NCI-H1417 (cell line): ENCODE data around the gene PARVB.

Experiments
- DNase-seq, 3 experiments: peaks; one replicate each; lab custom pipeline; 2025; lab: John Stamatoyannopoulos, UW

Gene PARVB

DNA sequence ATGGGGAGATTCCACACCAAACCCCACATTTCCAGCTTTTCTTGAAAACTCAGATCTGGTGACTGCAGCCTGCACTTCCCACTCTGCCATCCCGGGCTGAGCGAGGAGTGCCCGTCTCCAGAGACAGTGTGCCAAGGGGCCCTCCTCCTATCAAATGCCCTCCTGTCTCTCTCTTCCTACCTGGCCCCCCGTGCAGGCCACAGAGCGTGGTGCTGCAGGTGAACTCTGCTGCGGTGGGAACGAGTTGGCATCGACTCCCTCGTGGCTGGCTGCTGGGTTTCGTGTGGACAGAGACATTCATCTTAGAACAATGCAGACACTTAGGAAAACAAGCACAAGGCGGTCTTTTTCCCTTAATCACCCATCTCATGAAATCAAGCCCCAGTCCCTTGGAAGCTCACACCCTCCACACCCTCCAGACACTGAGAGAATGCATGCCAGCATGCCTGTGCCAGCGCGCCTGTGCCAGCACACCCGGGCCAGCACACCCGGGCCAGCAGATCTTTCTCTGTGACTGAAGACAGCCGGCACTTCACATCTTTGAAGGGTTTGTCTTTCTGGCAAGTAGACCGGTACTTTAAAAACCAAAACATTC lies 65.0 kb downstream of the PARVB start:
- no peak for DNase-seq

DNA sequence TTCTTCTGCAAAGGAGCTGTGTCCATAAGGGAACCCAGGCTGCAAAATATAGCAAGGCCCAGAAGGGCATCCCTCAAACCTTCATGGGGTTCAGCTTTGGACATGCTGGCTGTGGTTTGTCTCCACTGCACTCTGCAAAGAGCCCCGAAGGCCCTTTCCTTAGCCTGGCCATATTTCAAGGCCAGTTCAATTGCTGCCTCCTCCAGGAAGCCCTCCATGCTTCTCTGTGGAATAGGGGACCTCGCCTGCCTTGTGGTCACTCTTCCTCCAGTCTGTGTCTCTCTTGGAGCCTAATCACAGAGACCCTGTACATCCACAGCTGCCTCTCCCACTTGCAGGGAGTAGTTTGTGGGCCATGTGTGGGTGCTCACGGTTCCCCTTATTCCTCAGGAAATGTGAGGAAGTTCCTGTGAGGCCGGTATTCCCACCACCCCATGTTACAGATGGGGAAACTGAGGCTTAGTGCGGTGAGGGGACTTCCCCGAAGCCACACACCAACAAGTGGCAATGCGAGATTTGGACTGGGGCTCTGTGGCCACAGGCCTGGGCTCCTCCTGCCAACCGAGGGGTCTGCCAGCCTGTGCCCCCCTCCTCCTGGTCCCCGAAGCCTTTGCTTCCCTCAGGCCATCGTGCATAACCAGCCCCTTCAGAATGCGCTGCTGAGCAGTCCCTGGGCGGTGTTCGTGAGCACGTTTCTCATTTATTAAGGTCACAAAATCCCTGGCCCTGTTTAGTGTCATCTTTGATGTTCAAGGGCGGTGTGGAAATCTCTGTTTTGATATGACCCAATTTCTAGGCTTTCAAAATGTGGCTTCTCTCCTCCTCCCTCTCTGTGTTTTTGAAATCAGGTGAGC lies 65.8 kb downstream of the PARVB start:
- no peak for DNase-seq

DNA sequence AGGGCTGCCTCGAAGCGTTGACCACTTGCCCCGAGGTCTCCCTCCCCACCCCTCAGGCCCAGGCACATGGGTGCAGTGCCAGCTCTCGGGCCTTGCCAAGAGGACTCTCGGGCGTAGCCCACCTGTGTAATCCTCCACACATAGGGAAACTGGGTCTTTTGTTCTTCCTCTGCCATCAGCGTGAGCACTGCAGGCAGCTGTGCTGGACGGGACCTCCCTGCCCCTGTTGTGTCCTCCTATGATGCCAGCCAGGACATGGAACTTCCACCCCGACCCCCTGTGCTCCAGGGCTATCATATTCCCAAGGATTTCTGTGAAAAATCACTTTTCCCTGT lies 66.4 kb downstream of the PARVB start:
- DNase-seq: no peak

DNA sequence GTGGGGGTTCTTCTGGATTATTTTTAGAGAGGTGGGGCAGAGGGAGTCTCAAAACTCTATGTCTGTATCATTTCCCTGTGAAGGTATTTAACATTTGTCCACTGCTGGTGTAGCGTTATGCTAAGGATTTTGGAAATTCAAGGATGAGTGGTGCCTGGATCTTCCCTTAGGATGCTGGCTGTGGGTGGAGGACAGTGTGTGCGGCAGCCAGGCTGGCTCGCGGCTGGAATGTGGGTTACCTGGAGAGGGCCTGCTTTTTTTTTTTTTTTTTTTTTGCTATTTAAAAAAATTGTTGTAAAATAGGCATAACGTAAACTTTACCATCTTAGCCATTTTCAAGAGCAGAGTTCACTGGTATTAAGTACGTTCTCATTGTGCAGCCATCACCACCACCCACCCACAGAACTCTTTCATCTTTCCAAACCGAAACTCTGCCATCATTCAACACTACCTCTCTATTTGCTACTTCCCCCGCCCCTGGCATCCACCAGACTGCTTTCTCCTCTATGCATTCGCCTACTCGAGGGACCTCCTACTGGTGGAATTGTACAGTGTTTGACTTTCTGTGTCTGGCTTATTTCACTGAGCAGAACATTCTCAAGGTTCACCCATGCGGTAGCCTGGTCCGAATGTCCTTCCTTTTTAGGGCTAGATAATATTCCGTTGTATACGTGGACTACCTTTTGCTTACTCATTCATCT lies 67.1 kb downstream of the PARVB start:
- peak in 1 of 3 experiments; percentile 4 for DNase-seq

DNA sequence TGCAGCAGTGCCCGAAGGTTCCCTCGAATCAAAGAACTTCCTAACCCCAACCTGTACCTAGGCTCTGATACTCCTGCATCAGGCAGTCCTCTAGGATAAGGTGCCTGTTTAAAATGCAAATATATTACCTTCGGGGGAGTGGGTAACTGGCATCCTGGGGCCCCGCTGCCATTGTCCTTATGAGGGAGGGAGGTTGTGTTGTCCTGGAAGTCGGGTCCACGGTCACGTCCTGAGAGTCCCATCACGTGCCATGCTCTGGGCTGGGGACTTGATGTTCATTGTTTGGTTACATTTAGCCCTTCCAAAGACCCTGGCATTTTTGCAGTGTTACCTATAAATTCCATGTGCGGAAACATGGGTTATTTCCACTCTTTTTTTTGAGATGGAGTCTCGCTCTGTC lies 67.6 kb downstream of the PARVB start:
- no peak for DNase-seq

DNA sequence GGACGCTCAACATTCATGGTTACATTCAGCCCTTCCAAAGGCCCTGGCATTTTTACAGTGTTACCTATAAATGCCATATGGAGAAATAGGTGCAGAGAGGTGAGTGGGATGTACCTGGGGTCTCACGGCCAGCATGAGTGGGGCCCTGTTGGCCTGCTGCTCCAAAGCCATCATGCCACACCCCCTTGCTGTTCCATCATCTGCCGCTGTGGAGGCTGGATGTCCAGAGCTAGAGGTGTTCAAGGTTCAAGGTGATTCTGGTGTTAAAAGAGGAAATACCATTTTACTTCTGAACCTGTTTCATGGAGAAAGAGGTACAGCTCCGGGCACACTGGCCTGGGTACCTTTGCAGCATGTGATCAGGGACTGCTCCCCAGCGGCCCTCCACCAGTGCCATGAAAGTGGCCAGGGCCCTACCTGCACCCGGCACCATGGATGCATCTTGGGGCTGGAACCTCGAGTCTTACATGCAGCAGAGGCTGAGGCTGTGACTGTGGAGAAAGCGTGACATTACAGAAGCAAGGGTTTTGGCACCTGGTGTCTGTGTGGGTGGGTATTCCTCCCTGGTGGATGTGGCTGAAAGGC lies 68.6 kb downstream of the PARVB start:
- no peak for DNase-seq

DNA sequence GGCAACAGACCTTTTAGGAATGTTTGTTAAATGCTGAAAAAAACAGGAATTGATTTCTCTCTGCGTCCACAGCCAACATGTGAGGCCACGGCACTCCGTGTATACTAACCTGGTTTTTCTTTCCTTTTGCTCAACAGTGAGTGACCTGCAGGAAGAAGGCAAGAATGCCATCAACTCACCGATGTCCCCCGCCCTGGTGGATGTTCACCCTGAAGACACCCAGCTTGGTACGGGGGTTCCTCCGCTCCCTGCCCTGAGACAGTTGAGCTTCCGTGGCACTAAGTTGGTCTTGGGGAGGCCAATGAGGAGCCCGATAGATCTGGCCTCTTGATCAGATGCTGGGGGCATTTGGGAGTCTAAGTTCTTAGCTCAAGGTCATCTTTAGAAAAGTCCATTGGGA lies 69.7 kb downstream of the PARVB start:
- no peak for DNase-seq

DNA sequence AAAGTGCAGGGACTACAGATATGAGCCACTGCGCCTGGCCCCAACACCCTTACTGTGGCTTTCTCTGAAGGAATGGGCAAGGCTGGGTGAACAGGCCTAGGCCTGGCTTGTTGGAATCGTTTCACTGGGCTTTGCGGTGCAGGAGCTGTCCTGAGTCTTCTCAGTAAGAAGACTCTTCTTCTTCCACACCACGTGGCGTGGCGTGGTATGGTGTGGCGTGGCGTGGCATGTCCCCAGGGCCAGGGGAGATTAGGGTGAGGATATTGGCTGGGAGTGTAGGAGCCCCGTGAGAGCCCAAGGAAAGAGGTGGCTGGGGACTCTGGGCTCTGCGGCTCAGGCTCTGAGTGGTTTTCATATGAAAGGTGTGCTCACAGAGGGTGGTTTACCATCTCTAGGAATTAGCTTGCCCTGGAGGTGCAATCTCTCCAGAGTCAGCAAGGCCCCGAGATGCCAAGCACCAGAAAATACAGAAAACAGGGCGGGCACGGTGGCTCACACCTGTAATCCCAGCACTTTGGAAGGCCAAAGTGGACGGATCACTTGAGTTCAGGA lies 70.7 kb downstream of the PARVB start:
- DNase-seq: no peak

DNA sequence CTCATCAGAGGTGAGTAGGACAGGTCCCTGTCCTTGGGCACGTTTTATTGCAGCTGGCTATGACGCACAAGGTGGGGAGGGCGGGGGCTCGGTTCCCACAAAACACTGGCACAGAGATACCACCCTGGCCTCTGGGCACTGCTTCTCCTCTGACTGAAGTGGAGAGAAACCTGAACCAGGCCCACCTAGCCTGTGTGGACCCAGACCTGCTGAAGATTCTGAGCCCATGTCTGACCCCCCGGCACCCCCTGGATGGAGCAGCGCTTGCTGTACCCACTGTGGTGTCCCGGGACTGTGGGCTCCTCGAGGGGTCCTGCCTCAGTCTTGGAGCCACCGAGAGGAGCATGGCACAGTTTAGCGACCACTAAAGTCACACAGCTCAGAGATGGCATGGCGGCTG lies 72.6 kb downstream of the PARVB start:
- no peak for DNase-seq

DNA sequence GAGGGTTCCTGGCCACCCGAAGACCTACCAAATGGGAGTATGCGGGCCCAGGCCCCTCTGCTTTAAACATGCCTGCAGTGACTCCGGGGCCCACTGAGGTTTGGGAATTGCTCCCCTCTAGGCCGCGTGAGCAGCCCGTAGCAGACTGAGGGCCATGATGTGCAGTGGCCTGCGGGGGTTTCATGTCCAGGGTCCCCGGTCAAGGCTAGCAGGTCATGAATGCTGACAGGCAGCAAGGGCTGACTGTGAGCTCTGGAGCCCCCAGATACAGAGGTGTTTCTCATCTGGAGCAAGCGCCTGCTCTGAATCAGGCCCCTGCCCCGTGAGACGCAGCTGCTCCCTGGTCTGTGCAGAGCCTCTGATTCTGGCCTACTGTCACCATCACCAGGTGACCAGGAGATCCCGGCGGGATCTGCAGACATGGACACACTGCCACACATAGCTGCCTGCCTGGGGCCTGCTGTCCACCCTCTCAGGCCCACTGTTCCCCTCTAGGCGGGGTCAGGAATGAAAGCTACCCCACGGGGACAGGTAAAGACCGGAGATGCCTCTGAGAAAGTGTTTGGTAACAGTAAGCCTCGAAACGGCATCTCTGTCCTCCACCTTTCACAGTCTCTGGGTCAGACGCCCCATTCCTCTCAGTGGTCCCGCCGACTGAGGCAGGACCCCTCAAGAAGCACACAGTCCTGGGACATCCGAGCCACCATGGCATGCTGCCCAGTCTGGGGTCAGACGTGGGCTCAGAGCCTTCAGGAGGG lies 73.3 kb downstream of the PARVB start:
- no peak for DNase-seq

DNA sequence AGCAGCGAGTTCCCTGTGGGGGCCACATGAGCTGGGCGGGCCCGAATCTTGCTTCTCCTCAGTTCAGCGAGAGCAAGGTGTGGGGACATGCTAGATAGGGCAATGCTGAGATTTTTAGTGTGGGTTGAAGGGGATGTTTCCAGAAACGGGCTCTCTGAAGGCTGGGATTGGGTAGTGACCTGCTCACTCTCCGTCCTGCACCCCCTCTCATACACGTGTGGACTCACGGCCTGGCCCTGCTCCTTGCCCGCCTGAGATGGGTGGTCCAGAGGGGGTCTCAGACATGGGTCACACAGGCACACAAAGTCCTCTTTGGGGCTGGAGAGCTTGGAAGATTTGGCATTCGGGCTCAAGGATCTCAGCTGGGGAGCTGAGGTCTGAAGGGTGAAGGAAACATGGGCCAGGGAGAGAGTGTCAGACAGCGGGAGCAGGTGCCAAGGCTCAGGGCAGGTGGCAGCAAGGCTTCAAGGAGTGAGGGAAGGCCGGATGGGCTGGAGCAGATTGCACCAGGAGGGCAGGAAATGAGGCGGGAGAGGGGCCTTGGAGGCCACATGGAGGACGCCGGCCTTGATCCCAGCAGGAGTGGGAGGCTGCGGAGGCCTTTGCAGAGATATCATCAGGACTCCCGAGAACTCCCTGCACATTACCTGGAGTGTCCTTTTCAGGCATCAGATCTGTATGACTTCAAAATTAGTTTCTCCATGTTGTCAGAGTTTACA lies 74.1 kb downstream of the PARVB start:
- no peak for DNase-seq

DNA sequence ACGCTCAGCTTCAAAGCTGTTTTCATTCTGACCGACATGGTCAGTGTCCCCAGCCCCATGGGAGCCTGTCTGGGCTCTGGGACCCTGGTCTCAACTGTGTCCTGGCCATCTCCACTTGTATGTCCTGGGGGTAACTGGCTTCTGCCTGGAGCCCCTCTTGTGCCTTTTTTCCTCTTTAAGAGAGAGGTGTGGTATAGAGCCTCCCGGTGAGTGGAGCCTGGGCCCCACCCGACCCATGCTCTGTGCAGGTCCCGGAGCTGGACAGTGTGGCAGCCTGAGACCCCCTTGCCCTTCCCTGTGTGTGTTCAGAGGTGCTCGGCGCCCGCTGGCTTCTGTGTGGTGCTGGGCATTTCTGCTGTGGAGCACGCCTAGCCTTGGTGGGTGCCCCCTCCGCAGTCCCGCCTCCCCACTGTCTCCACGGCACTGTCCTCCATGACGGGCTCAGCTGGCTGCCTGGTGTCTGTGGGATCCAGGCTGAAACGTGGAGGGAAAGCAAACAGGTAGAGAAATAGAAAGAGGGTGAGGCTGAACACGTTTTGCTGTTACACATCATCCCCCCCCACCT lies 74.9 kb downstream of the PARVB start:
- no peak for DNase-seq

DNA sequence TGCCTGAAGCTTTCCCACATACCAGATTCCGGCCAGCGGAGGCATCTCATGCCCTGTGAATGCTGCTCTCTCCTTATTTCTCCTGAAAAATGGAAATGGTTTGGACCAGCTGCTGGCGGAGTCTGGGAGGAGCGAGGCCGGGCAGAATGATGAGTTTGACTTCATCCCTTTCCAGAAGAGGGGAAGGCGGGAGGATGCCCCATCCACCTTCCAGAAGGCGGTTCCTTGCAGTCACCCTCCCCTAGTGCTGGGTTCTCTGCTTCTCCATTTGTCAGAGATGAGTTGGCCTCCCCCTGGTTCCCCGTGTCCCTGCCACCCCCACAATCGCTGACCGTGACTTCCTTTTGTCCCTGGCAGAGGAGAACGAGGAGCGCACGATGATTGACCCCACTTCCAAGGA lies 75.6 kb downstream of the PARVB start:
- DNase-seq: no peak

DNA sequence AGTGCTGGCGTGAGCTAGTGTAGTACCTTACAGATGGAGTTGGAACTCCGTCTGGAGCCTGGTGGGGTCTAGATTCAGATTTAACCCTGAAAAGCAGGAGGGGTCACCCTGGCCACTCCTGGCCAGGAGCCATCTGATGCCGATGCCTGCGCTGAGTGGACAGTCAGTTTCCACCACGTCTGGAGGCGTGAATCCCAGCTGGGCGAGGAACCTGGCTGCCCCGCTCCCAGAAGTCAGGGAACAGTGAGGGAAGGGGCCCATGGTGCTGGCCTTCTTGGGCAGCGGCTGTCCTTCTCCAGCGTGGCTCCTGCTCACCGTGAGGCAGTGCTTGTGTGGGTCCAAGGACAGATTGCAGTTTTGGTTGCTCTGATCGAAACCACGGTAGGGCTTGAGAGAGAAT lies 76.3 kb downstream of the PARVB start:
- DNase-seq: no peak

DNA sequence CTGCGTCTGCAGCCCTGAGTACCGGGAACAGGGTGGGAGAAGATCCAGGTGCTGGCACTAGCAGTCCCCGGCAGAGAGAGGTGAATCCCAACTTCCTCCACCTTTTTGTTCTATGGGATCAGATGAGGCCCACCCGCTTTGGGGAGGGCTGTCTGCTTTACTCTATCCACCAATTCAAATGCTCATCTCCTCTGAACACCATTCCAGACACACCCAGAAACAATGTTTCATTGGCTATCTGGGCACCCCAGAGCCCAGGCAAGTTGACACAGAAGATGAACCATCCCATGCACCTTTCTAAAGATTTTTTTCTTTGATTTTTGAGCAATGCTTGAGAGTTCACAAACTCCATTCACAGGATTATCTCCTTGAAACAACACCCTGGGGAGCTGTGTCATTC lies 78.0 kb downstream of the PARVB start:
- DNase-seq: no peak

DNA sequence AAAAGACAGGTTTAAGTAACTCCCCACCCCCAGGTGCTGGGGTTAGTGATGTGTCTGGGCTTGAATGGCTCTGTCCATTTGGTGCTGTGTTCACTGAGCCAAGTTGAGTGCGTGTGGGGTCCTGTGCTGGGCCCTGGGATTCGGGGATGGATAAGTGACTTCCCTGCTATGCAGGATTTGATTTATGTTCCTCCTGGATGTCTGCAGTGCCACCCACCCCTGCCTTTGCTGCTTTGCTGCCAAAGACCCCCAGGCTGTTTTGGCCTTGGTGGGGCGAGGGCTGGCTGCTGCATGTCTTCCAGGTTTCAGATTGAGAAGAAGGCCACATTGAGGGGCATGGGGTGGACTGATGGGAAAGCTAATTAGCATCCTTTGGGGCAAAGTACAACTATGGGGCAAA lies 78.8 kb downstream of the PARVB start:
- DNase-seq: no peak

DNA sequence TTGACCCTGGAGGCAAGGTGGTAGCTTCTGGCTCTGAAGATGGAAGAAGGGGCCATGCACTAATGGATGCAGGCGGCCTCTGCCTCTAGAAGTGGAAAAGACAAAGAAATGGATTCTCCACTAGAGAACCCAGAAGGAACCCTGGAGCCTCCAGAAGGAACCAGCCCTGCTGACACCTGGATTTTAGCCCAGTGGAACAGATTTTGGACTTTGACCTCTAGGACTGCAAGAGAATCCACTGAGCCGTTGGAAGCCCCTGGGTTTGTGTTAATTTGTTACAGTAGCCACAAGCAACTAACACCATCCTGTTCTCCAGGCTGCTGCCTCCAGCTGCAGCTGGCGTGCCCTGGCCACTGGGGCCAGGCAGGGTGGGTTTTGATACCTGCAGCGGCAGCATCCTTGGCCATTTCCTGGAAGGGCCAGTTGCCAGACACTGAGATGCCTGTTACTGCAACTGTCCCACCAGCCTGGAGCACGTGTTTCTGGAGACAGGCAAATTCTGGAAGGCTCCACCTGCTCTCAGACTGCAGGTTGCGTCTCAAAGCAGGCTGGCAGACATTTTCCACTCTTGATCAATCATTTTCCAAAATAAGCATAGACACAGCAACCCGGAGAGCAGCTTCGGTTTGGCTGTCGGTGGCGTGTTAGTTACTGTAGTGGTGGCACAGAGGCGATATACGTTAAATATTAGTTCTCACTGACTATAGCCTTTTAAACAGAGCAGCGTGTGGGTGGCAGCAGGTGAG lies 79.8 kb downstream of the PARVB start:
- no peak for DNase-seq

DNA sequence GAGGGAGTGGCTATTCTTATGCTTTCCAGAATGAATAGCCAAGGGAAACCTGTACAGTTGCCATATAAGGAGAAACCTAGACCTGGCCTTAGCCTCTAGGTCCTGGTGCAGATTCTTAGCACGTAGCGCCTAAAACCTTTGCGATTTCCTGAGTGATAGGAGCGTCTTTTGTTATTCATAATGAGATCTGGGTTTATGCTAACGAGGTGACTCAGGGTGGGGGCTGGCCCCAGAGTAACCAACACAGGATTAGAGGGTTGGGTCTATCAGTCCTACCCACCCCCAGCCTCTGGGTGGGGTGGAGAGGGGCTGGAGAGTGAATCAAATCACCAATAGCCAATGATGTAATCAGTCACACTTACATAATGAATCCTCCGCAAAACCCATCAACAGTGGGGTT lies 83.2 kb downstream of the PARVB start:
- DNase-seq: no peak

DNA sequence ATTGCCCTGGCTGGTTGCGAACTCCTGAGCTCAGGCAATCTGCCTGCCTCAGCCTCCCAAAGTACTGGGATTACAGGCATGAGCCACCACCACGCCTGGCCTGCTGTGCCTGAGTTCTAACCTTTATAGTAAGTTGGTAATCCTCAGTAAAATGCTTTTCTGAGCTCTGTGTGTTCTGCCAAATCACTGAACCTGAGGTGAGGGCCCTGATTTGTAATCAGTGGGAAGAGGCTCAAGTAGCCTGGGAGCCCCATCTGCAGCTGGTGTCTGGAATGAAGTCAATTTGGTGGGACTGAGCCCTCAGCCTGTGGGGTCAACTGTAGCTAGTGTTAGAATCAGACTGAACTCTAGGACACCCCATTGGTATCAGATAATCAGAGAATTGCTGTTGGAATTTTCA lies 84.0 kb downstream of the PARVB start:
- no peak for DNase-seq

DNA sequence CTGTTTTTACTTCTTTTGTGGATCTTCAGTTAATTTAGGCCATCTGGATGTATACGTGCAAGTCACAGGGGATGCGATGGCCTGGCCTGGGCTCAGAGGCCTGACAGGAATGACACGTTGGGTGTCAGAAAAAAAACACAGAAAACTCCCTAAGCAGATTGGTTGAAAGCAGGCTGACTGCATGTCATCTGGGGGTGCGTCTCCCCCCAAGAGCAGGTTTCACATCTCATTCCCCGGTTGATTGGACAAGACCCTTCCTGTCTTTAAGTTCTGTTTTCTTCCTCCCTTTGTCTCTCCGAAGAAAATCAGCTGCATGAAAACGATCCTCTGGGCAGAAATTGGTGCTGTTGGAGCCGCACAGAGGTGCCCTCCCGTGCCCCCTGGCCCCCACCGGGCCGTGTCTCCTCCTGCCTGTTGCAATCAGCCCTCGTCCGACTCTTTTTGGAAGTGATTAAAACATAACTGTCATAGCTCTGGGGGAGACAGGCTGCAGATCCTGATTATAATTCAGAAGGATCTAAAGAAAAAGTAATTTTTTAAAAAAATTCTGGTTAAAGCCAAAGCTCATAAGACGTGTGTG lies 84.8 kb downstream of the PARVB start:
- DNase-seq: no peak
